Activated T-cell treated with anti-CD3 and anti-CD28 coated beads for 24 hours (primary cell): Measurements from ENCODE around the gene ANP32E.
"Not testable (repeated sequence)": the region's sequence is repeated elsewhere in the genome, so short reads cannot be mapped to it uniquely, and the experiment has no call there.

Experiments used
- DNase-seq: peaks from one replicate; pipeline ENCODE4 v3.0.0-alpha.2; 2020; ENCODE audit warnings: low read depth

Gene ANP32E

GRCh38 chr1:150212070-150212469 is 23.8 kb downstream of the ANP32E start:
- DNase-seq: no peak

DNA sequence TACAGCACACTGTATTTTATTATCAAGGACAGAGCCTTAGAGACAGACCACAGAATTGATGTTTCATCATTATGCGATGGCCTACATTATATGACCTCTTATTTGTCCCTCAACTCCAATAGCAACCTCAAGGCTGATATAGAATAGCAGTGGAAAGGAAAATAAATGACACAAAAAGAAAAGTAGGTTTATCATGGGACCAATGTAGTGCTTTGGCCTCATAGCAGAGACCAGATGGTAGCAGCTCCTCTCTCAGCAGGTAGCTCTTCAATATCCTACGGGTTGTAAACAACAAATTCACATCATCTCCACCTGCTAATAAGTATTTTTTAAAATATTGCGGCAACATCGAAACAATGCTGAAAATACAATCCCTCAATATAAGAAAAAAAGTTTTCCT is 25.2 kb downstream of the ANP32E start:
- DNase-seq: no peak

- DNase-seq: no peak
Measured at GRCh38 chr1:150210091-150210490, 25.8 kb downstream of the ANP32E start.

GRCh38 chr1:150208460-150208859 is 27.5 kb downstream of the ANP32E start:
- not testable (repeated sequence) for DNase-seq

GRCh38 chr1:150207281-150207971 is 28.5 kb downstream of the ANP32E start:
- DNase-seq: no peak

- no peak for DNase-seq
Measured at GRCh38 chr1:150196417-150196816, 39.5 kb downstream of the ANP32E start.

GRCh38 chr1:150194381-150195031 is 41.4 kb downstream of the ANP32E start:
- no peak for DNase-seq

- DNase-seq: no peak
Measured at GRCh38 chr1:150192012-150192411, 43.9 kb downstream of the ANP32E start.

DNA sequence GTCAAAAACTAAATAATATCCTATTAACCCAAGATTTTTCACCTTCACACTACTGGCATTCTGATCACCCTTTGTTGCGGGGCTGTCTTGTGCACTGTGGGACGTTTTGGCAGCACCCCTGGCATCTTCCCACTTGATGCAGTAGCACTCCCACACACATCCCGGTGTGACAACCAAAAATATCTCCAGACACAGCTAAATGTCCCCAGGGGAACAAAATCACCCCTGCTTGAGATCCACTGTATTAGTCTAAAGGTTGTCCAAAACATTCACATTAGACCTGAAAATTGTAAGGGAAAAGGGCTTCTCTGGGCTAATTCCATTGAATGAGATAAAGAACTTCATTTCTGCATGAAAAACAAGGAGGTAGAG is 48.4 kb downstream of the ANP32E start:
- no peak for DNase-seq

DNA sequence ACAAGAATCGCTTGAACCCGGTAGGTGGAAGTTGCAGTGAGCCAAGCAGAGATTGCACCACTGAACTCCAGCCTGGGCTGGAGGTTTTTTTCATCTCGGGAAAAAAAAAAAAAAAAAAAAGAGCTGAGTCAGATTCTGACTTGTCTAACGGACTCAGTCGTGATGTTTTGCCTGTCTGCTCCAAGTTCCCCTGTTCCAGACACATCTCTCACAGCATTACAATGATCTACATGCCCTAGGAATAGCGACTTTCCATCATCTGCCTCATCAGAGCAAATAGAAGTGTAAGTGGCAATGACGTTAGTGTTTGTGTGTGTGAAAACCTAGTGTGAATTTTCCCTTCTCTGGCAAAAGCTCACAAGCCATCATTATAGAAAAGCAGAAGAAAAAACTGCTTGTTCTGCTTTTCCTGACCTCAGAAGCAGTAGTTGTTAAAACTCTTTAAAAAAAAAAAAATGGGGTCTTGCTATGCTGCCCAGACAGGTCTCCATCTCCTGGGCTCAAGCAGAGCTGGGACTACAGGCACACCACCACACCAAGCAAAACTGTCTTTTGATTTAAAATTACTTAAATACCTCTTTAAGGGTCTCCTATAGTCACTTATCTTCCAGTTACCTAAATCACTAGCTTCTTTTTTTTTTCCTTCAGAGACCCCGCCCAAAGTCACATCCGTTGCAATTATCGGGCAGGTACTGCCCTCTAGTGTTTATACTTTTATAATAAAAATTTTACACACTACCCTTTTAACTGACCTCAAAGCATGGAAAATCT is 48.9 kb downstream of the ANP32E start:
- no peak for DNase-seq

DNA sequence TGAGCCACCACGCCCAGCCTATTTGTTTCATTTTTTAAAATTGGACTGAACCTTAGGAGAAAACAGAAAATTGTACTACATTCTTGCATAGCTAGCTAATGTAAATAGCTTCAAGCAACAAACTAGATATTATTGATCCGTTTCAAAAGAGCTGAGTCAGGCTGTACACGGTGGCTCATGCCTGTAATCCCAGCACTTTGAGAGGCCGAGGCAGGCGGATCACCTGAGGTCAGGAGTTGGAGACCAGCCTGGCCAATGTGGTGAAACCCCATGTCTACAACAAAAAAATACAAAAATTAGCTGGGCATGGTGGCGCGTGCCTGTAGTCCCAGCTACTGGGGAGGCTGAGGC is 49.5 kb downstream of the ANP32E start:
- DNase-seq: not testable (repeated sequence)

GRCh38 chr1:150185481-150185880 is 50.4 kb downstream of the ANP32E start:
- DNase-seq: no peak

DNA sequence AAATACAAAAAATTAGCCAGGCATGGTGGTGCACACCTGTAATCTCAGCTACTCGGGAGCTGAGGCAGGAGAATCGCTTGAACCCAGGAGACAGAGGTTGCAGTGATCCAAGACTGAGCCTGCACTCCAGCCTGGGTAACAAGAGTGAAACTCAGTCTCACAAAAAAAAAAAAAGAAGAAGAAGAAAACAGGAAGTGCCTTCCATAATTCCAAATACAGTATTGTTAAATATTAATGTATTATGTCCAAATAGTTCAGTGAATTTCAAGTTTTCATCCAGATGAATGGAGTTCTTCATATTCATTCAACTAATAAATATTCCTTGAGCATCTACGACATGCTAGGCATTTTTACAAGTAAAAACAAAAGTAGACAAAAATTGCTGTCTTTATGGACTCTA is 52.9 kb downstream of the ANP32E start:
- no peak for DNase-seq

- no peak for DNase-seq
Measured at GRCh38 chr1:150182247-150182646, 53.7 kb downstream of the ANP32E start.

- DNase-seq: no peak
Measured at GRCh38 chr1:150180474-150180873, 55.4 kb downstream of the ANP32E start.

DNA sequence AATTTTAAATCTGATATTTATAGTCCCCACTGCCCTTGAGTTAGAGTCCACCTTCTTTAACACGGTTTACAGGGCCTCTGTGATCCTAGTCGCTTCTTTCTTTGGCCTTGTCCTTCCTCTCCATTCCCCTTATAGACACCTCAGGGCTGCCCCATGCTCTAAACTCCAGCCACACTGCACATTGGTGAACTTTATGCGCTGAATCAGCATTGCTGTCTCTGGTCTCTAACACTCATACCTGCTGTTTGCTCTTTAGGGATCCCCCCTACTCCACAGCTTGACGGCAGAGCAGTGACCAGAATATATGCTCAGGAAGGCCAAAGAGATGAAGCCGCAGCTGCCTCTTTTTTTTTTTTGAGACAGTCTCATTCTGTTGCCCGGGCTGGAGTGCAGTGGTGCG is 56.0 kb downstream of the ANP32E start:
- DNase-seq: no peak

DNA sequence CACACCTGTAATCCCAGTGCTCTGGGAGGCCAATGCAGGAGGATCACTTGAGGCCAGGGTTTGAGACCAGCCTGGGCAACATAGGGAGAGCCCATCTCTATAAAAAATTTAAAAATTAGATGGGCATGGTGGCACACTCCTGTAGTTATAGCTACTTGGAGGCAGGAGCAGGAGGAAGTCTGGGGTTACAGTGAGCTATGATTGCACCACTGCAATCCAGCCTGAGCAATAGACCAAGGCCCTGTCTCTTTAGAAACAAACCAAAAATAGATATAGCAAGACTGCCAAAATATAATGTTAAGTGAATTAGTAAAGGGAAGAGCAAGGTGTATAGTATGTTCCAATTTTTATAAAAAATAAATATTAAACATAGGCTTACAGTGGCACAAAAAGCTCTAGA is 57.4 kb downstream of the ANP32E start:
- DNase-seq: no peak

DNA sequence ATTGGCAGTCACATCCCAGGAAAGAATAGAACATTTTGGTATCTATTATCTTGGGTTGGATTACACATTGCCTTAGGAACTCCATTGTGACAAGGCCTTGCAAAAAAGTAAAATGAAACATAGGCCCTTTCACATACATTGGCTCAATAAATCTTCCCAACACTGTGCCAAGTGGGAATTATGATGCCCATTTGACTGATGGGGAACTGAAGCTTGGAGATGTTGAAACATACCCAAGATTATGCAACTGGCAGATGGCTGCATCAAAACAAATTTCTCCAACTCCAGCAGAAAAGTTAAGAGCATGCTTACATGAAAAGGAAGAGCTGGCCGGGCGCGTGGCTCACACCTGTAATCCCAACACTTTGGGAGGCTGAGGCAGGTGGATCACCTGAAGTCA is 59.3 kb downstream of the ANP32E start:
- no peak for DNase-seq

DNA sequence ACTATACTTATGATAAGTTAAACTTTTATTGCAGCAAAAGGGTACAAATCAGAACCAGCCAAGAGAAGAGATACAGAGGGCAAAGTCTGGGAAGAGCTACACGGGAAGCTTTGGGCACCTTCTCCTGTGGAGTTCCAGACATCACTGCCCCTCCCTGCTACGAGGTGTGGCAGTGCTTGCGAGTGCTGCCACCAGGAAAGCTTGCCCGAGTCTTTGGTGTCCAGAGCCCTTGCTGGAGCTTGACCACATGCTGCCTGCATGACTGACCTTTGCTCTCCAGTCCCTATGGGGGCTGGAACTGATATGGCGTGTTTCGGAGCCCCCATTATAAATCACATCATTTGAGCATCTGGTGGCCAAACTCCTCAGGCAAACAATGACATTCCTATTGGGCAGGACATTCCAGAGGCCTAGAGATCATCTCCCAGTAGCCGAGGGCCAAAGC is 62.7 kb downstream of the ANP32E start:
- DNase-seq: no peak

DNA sequence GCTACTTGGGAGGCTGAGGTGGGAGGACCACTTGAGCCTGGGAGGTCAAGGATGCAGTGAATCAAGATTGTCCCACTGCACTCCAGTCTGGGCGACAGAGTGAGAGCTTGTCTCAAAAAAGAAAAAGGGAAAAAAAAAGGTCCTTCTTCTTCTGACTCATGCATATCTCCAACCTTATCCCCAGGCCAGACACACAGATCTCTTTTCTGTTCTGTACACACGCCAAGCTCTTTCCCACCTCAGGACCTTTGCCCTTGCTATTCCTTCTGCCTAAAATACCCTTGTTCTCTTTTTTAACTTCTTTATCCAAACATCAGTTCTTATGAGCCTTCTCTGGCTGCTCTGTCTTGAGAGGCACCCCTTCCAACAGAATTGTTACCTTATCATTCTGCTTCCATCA is 64.1 kb downstream of the ANP32E start:
- no peak for DNase-seq

DNA sequence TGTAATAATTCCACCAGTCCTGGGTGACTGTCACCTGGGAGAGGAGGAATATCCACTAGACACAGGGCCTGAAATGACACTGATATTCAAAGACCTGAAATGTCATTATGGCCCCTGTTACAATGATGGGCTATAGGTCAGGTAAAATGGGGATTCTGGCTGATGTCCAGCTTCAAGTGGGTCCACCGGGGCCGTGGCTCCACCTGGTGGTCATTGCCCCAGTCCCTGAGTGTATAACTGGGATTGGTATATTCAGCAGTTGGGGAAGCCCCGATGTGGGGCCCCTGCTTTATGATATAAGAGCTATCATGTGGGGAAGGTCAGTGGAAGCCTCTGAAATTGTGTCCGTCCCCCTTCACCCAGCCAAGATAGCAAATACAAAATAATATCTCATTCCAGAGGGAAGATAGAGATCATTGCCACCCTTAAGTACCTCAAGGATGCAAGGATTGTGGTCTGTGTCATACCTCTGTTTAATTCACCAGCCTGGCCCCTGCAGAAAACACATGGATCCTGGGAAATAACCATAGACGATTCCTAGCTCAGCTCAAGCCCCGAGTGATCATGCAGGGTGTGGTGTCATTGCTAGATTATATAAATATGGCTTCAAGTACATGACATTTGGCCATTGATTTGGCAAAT is 66.8 kb downstream of the ANP32E start:
- no peak for DNase-seq
